ENCODE measurements around the gene NPFFR1. TPM values are rescaled to one million over a fixed set of nuclear protein-coding genes. Genes with fewer than 3 reads are reported as not detected.
A peak's percentile ranks its signal among the peaks of the same experiment; 100 is the strongest.

The NPFFR1 gene
- total RNA-seq, 1 donor from 2014 or later: not detected

- TF ChIP-seq CTCF (IDR thresholded peaks at IDR 0.05; ENCODE audit: borderline replicate concordance): no peak
- H3K27me3 ChIP-seq (ENCODE audit: low read depth): no peaks in the 10 kb centered on the region
- no peaks in the 10 kb centered on the region for H3K9me3 ChIP-seq (replicated peaks)
- no peak for DNase-seq
- intact Hi-C loops (cut with micrococcal nuclease): loop anchor here (5.0 kb wide), 1 partner anchor 141 kb away; no protein-coding TSS in a partner anchor
- H3K4me1 ChIP-seq: peaks cover 9% of the 10 kb centered on the region
- peaks cover 28% of the 10 kb centered on the region for H3K36me3 ChIP-seq
- peak overlapping the region; percentile 45 for H3K27ac ChIP-seq (replicated peaks)
- H3K4me3 ChIP-seq: peak overlapping the region; percentile 10
Observed at GRCh38 chr10:70221030-70221429, 62.8 kb downstream of the NPFFR1 start.

GRCh38 chr10:70212879-70213278 is 70.9 kb downstream of the NPFFR1 start:
- no peaks in the 10 kb centered on the region for H3K4me1 ChIP-seq
- TF ChIP-seq CTCF (IDR thresholded peaks at IDR 0.05; ENCODE audit: borderline replicate concordance): no peak
- no peak overlapping the region for H3K4me3 ChIP-seq
- DNase-seq: no peak
- peaks cover 90% of the 10 kb centered on the region for H3K36me3 ChIP-seq
- no peaks in the 10 kb centered on the region for H3K9me3 ChIP-seq (replicated peaks)
- no peaks in the 10 kb centered on the region for H3K27me3 ChIP-seq (ENCODE audit: low read depth)
- no peak overlapping the region for H3K27ac ChIP-seq (replicated peaks)
- intact Hi-C loops (cut with micrococcal nuclease): no loop called here

GRCh38 chr10:70212277-70212676 is 71.5 kb downstream of the NPFFR1 start:
- H3K9me3 ChIP-seq (replicated peaks): no peaks in the 10 kb centered on the region
- intact Hi-C loops (cut with micrococcal nuclease): no loop called here
- no peak overlapping the region for H3K4me3 ChIP-seq
- no peak for DNase-seq
- no peak for TF ChIP-seq CTCF (IDR thresholded peaks at IDR 0.05; ENCODE audit: borderline replicate concordance)
- H3K27me3 ChIP-seq (ENCODE audit: low read depth): no peaks in the 10 kb centered on the region
- no peak overlapping the region for H3K27ac ChIP-seq (replicated peaks)
- H3K36me3 ChIP-seq: peaks cover 92% of the 10 kb centered on the region
- H3K4me1 ChIP-seq: no peaks in the 10 kb centered on the region

- no peak for DNase-seq
- Histone ChIP-seq H3K27ac (replicated peaks) (no peak overlapping the region), H3K9me3 (replicated peaks) (no peaks in the 10 kb centered on the region), H3K4me1 (no peaks in the 10 kb centered on the region), H3K27me3 (ENCODE audit: low read depth) (no peaks in the 10 kb centered on the region), H3K36me3 (peaks cover 94% of the 10 kb centered on the region), H3K4me3 (no peak overlapping the region)
- no peak for TF ChIP-seq CTCF (IDR thresholded peaks at IDR 0.05; ENCODE audit: borderline replicate concordance)
- intact Hi-C loops (cut with micrococcal nuclease): no loop called here
Observed at GRCh38 chr10:70206762-70207161, 77.0 kb downstream of the NPFFR1 start.

GRCh38 chr10:70201105-70201504 is 82.7 kb downstream of the NPFFR1 start:
- Histone ChIP-seq H3K4me3 (no peak overlapping the region), H3K27ac (replicated peaks) (no peak overlapping the region), H3K4me1 (no peaks in the 10 kb centered on the region), H3K9me3 (replicated peaks) (peaks cover 9% of the 10 kb centered on the region), H3K36me3 (peaks cover 78% of the 10 kb centered on the region), H3K27me3 (ENCODE audit: low read depth) (no peaks in the 10 kb centered on the region)
- DNase-seq: no peak
- no peak for TF ChIP-seq CTCF (IDR thresholded peaks at IDR 0.05; ENCODE audit: borderline replicate concordance)
- intact Hi-C loops (cut with micrococcal nuclease): no loop called here

Data from left ventricle myocardium inferior (tissue), 1 donor.